ENCODE measurements around the gene CNTLN. TPM values are rescaled to one million over a fixed set of nuclear protein-coding genes. Genes with fewer than 3 reads are reported as not detected.
"Not testable (repeated sequence)": the region's sequence is repeated elsewhere in the genome, so short reads cannot be mapped to it uniquely, and the experiment has no call there.

The CNTLN gene
- total RNA-seq, 1 donor from 2014 or later: 6.2 TPM

GRCh38 chr9:17490110-17490509, 355.3 kb downstream of the CNTLN start:
- no peak for DNase-seq (ENCODE audit: low read depth in 2 of 2)

- no peak for DNase-seq (ENCODE audit: low read depth in 2 of 2)
Observed at GRCh38 chr9:17491780-17492179, 356.9 kb downstream of the CNTLN start.

- DNase-seq (ENCODE audit: low read depth in 2 of 2): no peak
Observed at GRCh38 chr9:17503196-17503595, 368.4 kb downstream of the CNTLN start.

GRCh38 chr9:17509151-17509550, 374.3 kb downstream of the CNTLN start:
- DNase-seq (ENCODE audit: low read depth in 2 of 2): no peak

GRCh38 chr9:17509701-17510100, 374.9 kb downstream of the CNTLN start:
- DNase-seq (ENCODE audit: low read depth in 2 of 2): no peak

GRCh38 chr9:17519761-17520160, 384.9 kb downstream of the CNTLN start:
- DNase-seq (ENCODE audit: low read depth in 2 of 2): peak in 1 of 2 donors; percentile 3

- DNase-seq (ENCODE audit: low read depth in 2 of 2): no peak
Observed at GRCh38 chr9:17520268-17521064, 385.6 kb downstream of the CNTLN start.

GRCh38 chr9:17521100-17521855, 386.4 kb downstream of the CNTLN start:
- DNase-seq (ENCODE audit: low read depth in 2 of 2): no peak

GRCh38 chr9:17526726-17527125, 391.9 kb downstream of the CNTLN start:
- DNase-seq (ENCODE audit: low read depth in 2 of 2): not testable (repeated sequence)

- peak; percentile 7 to 14 for DNase-seq (ENCODE audit: low read depth in 2 of 2)
Observed at GRCh38 chr9:17528859-17529258, 394.0 kb downstream of the CNTLN start.

- peak; percentile 59 to 61 for DNase-seq (ENCODE audit: low read depth in 2 of 2)
Observed at GRCh38 chr9:17531642-17532254, 396.9 kb downstream of the CNTLN start.

GRCh38 chr9:17532461-17532860, 397.6 kb downstream of the CNTLN start:
- no peak for DNase-seq (ENCODE audit: low read depth in 2 of 2)

- no peak for DNase-seq (ENCODE audit: low read depth in 2 of 2)
Observed at GRCh38 chr9:17535176-17535575, 400.3 kb downstream of the CNTLN start.

GRCh38 chr9:17536027-17536426, 401.2 kb downstream of the CNTLN start:
- DNase-seq (ENCODE audit: low read depth in 2 of 2): no peak

- DNase-seq (ENCODE audit: low read depth in 2 of 2): no peak
Observed at GRCh38 chr9:17551023-17551422, 416.2 kb downstream of the CNTLN start.

All from lung microvascular endothelial cell (primary cell).